GM19372 (cell line): Measurements from ENCODE around the gene FETUB.

ENCODE experiments used
- ATAC-seq: cut with Tn5 transposase; IDR thresholded peaks from one replicate; pipeline ENCODE4 v1.9.1; 2021; ENCODE audit warnings: mild to moderate bottlenecking, low read depth, moderate library complexity; ENCODE audit not compliant: unreplicated experiment

Gene FETUB

GRCh38 chr3:186639778-186640472, at the start of gene FETUB:
Gene FETUB (plus strand): TSS chr3:186640399. CDS start chr3:186640461, 62 bp downstream.
- no peak for ATAC-seq

- no peak for ATAC-seq
Observed at GRCh38 chr3:186590580-186591295, 49.5 kb upstream of the FETUB start.

GRCh38 chr3:186592682-186593081, 47.5 kb upstream of the FETUB start:
- no peak for ATAC-seq

GRCh38 chr3:186593862-186594261, 46.3 kb upstream of the FETUB start:
- no peak for ATAC-seq

GRCh38 chr3:186594591-186595113, 45.5 kb upstream of the FETUB start:
- no peak for ATAC-seq

GRCh38 chr3:186596568-186597287, 43.5 kb upstream of the FETUB start:
- ATAC-seq, result no peak

- ATAC-seq, result no peak
Observed at GRCh38 chr3:186598108-186598784, 42.0 kb upstream of the FETUB start.

GRCh38 chr3:186598794-186599141, 41.4 kb upstream of the FETUB start:
- ATAC-seq, result no peak

GRCh38 chr3:186599142-186599784, 40.9 kb upstream of the FETUB start:
- no peak for ATAC-seq

GRCh38 chr3:186599785-186600166, 40.4 kb upstream of the FETUB start:
- ATAC-seq, result no peak

GRCh38 chr3:186600896-186601295, 39.3 kb upstream of the FETUB start:
- no peak for ATAC-seq

GRCh38 chr3:186603159-186603558, 37.0 kb upstream of the FETUB start:
- ATAC-seq, result no peak

- no peak for ATAC-seq
Observed at GRCh38 chr3:186605078-186605477, 35.1 kb upstream of the FETUB start.

- ATAC-seq, result no peak
Observed at GRCh38 chr3:186605561-186606545, 34.3 kb upstream of the FETUB start.

- ATAC-seq, result no peak
Observed at GRCh38 chr3:186608624-186609215, 31.5 kb upstream of the FETUB start.

- no peak for ATAC-seq
Observed at GRCh38 chr3:186609247-186609868, 30.8 kb upstream of the FETUB start.

- no peak for ATAC-seq
Observed at GRCh38 chr3:186612065-186612464, 28.1 kb upstream of the FETUB start.
